Esophagus muscularis mucosa (tissue), 4 donors: ENCODE results near the gene GSTA2. TPM values are rescaled to one million over a fixed set of nuclear protein-coding genes. Genes with fewer than 3 reads are reported as not detected.
"Not testable (repeated sequence)": the region's sequence is repeated elsewhere in the genome, so short reads cannot be mapped to it uniquely, and the experiment has no call there.

Source experiments
- DNase-seq: peaks from one replicate; pipeline ENCODE4 v3.0.0-alpha.2; 2017; ENCODE audit errors: extremely low spot score
- H3K27ac ChIP-seq, 4 donors: fragments of 200-600 bp; sonication (generic); replicated peaks in 1 of 4; 1 replicate in 3 of 4; 2 replicates in 1 of 4; pipeline ENCODE4 v1.5.1; 2016 to 2019; ENCODE audit warnings: mild to moderate bottlenecking in 1 of 4
- H3K27me3 ChIP-seq, 4 donors: fragments of 200-600 bp; sonication (generic); one replicate each; pipeline versions ENCODE4 v1.5.1 to v1.6.0; 2016 to 2019
- H3K36me3 ChIP-seq, 4 donors: fragments of 200-600 bp; sonication (generic); one replicate each; pipeline ENCODE4 v1.5.1; 2016 to 2019
- H3K4me1 ChIP-seq, 4 donors: fragments of 200-600 bp; sonication (generic); one replicate each; pipeline ENCODE4 v1.5.1; 2016 to 2019
- H3K4me3 ChIP-seq, 4 donors: fragments of 200-600 bp; sonication (generic); 1 replicate in 2 of 4; 2 replicates in 2 of 4; pipeline ENCODE4 v1.5.1; 2016 to 2019; ENCODE audit warnings: mild to moderate bottlenecking in 4 of 4, moderate library complexity in 1 of 4
- H3K9me3 ChIP-seq, 4 donors: fragments of 200-600 bp; sonication (generic); 1 replicate in 3 of 4; 2 replicates in 1 of 4; pipeline ENCODE4 v1.5.1; 2016 to 2019
- CTCF ChIP-seq, 3 experiments: fragments of 200-600 bp in 2 of 3; fragments of 450-650 bp in 1 of 3; sonication (generic) in 2 of 3; IDR thresholded peaks; one replicate each; pipeline ENCODE4 v1.5.1; 2017 to 2019; ENCODE audit warnings: antibody characterized with exemption in 3 of 3, mild to moderate bottlenecking in 2 of 3, moderate library complexity in 1 of 3
- EP300 ChIP-seq: sonication (generic); formaldehyde crosslinking; IDR thresholded peaks from one replicate; pipeline ENCODE4 v1.6.1; 2017; ENCODE audit warnings: antibody characterized with exemption
- POLR2A ChIP-seq: fragments of 450-650 bp; IDR thresholded peaks from one replicate; pipeline ENCODE4 v1.6.1; 2017; ENCODE audit warnings: antibody characterized with exemption, moderate library complexity, mild to moderate bottlenecking, low read depth
- POLR2AphosphoS5 ChIP-seq, 2 donors: sonication (generic); formaldehyde crosslinking; IDR thresholded peaks; one replicate each; pipeline ENCODE4 v1.6.1; 2017; ENCODE audit warnings: antibody characterized with exemption in 2 of 2
- WGBS: methylation state at CpG from one replicate; pipeline ENCODE4 v1.1.5; 2018; 5-methylcytosine and 5-hydroxymethylcytosine counted together
- intact Hi-C: fragments of 100-400 bp; cut with DNase I; formaldehyde crosslinking; loops from one replicate; pipeline ENCODE4 v1.15.1; 2023
- total RNA-seq, 4 donors: library from RNA; depleted of rRNA; stranded (reverse); fragments of >200 nt; gene quantifications; one replicate each; pipeline versions ENCODE4 v1.1.0 to v1.2.1, GENCODE V29; 2016

The GSTA2 gene
- total RNA-seq: not detected

- H3K27me3 ChIP-seq, DNase-seq, H3K27ac ChIP-seq, H3K4me3 ChIP-seq, H3K36me3 ChIP-seq, H3K4me1 ChIP-seq, intact Hi-C loops, H3K9me3 ChIP-seq: not testable (repeated sequence)
- 76% methylated on average over 2 of the region's 2 CpGs for WGBS
Measured at GRCh38 chr6:52763322-52763916, at the start of gene GSTA2. TSS of gene GSTA2 (minus strand) at chr6:52763475. CDS start at chr6:52757947, 5,528 bp downstream.

GRCh38 chr6:52809777-52810176, 46.5 kb upstream of the GSTA2 start:
- WGBS: 64% methylated on average over 4 of the region's 4 CpGs
- H3K4me1 ChIP-seq, DNase-seq, H3K36me3 ChIP-seq, H3K4me3 ChIP-seq, H3K9me3 ChIP-seq, intact Hi-C loops, H3K27ac ChIP-seq, H3K27me3 ChIP-seq: not testable (repeated sequence)

- H3K27ac ChIP-seq: no peak overlapping the region
- 89% methylated on average over 5 of the region's 5 CpGs for whole genome bisulfite sequencing
- intact Hi-C loops: no loop called here
- no peaks in the 10 kb centered on the region for H3K36me3 ChIP-seq
- TF ChIP-seq EP300 (no peak), CTCF (IDR thresholded peaks at IDR 0.05) (no peak), POLR2A (no peak), POLR2AphosphoS5 (IDR thresholded peaks at IDR 0.05) (no peak)
- no peaks in the 10 kb centered on the region for H3K4me1 ChIP-seq
- DNase-seq: no peak
- H3K27me3 ChIP-seq: no peaks in the 10 kb centered on the region
- H3K9me3 ChIP-seq: no peaks in the 10 kb centered on the region
- no peak overlapping the region for H3K4me3 ChIP-seq
Measured at GRCh38 chr6:52808660-52809059, 45.4 kb upstream of the GSTA2 start.

- 65% methylated on average over 5 of the region's 5 CpGs for WGBS
- H3K27me3 ChIP-seq, H3K4me3 ChIP-seq, H3K4me1 ChIP-seq, H3K27ac ChIP-seq, DNase-seq, intact Hi-C loops, H3K9me3 ChIP-seq, H3K36me3 ChIP-seq: not testable (repeated sequence)
Measured at GRCh38 chr6:52803668-52804255, 40.5 kb upstream of the GSTA2 start, which contains the start of gene GSTA1. TSS of gene GSTA1 (minus strand) at chr6:52803816. CDS start at chr6:52799267, 4,549 bp downstream.

GRCh38 chr6:52802806-52803205, 39.5 kb upstream of the GSTA2 start:
- Histone ChIP-seq H3K4me1 (no peaks in the 10 kb centered on the region), H3K9me3 (no peaks in the 10 kb centered on the region), H3K4me3 (no peak overlapping the region), H3K27me3 (no peaks in the 10 kb centered on the region), H3K36me3 (no peaks in the 10 kb centered on the region), H3K27ac (no peak overlapping the region)
- intact Hi-C loops: no loop called here
- TF ChIP-seq POLR2AphosphoS5 (IDR thresholded peaks at IDR 0.05) (no peak), POLR2A (no peak), CTCF (IDR thresholded peaks at IDR 0.05) (no peak), EP300 (no peak)
- DNase-seq: no peak
- WGBS: 82% methylated on average over 1 of the region's 1 CpG

- DNase-seq: no peak
- H3K27ac ChIP-seq: no peak overlapping the region
- H3K36me3 ChIP-seq: no peaks in the 10 kb centered on the region
- intact Hi-C loops: no loop called here
- H3K9me3 ChIP-seq: no peaks in the 10 kb centered on the region
- no peak for TF ChIP-seq POLR2AphosphoS5 (IDR thresholded peaks at IDR 0.05)
- no peak for TF ChIP-seq EP300
- no peak for TF ChIP-seq POLR2A
- no peak for TF ChIP-seq CTCF (IDR thresholded peaks at IDR 0.05)
- H3K4me1 ChIP-seq: no peaks in the 10 kb centered on the region
- H3K27me3 ChIP-seq: no peaks in the 10 kb centered on the region
- H3K4me3 ChIP-seq: no peak overlapping the region
- WGBS: 83% methylated on average over 2 of the region's 2 CpGs
Measured at GRCh38 chr6:52801188-52801841, 38.0 kb upstream of the GSTA2 start.

GRCh38 chr6:52799272-52799671, 36.0 kb upstream of the GSTA2 start:
- intact Hi-C loops, DNase-seq, H3K4me3 ChIP-seq, H3K36me3 ChIP-seq, H3K9me3 ChIP-seq, H3K27me3 ChIP-seq, H3K27ac ChIP-seq, H3K4me1 ChIP-seq: not testable (repeated sequence)
- WGBS: 85% methylated on average over 1 of the region's 1 CpG

GRCh38 chr6:52794366-52794765, 31.1 kb upstream of the GSTA2 start:
- WGBS: 79% methylated on average over 2 of the region's 2 CpGs
- DNase-seq, H3K27me3 ChIP-seq, intact Hi-C loops, H3K4me3 ChIP-seq, H3K4me1 ChIP-seq, H3K9me3 ChIP-seq, H3K36me3 ChIP-seq, H3K27ac ChIP-seq: not testable (repeated sequence)
